Stimulated activated CD4-positive, alpha-beta T cell treated with anti-CD3 and anti-CD28 coated beads, Interleukin-1b, Interleukin-23, amount 100 ng/mL, for 24 hours (primary cell): ENCODE data around the gene RNGTT.
"Not testable (repeated sequence)": the region's sequence is repeated elsewhere in the genome, so short reads cannot be mapped to it uniquely, and the experiment has no call there.

Experiments used
- DNase-seq, 4 experiments: peaks; one replicate each; pipeline ENCODE4 v3.0.0-alpha.2; 2020; ENCODE audit warnings: low read depth in 4 of 4, low spot score in 1 of 4

RNGTT gene

GRCh38 chr6:88869263-88870020 is 94.0 kb downstream of the RNGTT start:
- DNase-seq: no peak

- DNase-seq: no peak
Measured at GRCh38 chr6:88867841-88868731, 95.3 kb downstream of the RNGTT start.

GRCh38 chr6:88866856-88867255 is 96.6 kb downstream of the RNGTT start:
- DNase-seq: no peak

- DNase-seq: no peak
Measured at GRCh38 chr6:88865275-88865674, 98.1 kb downstream of the RNGTT start.

GRCh38 chr6:88864359-88865054 is 98.9 kb downstream of the RNGTT start:
- DNase-seq: no peak

GRCh38 chr6:88860310-88860709 is 103.1 kb downstream of the RNGTT start:
- DNase-seq: no peak

- no peak for DNase-seq
Measured at GRCh38 chr6:88858455-88858854, 105.0 kb downstream of the RNGTT start.

GRCh38 chr6:88856566-88856965 is 106.9 kb downstream of the RNGTT start:
- no peak for DNase-seq

GRCh38 chr6:88855541-88856147 is 107.8 kb downstream of the RNGTT start:
- no peak for DNase-seq

- no peak for DNase-seq
Measured at GRCh38 chr6:88852775-88853174, 110.6 kb downstream of the RNGTT start.

- DNase-seq: no peak
Measured at GRCh38 chr6:88852000-88852399, 111.4 kb downstream of the RNGTT start.

GRCh38 chr6:88848870-88849269 is 114.5 kb downstream of the RNGTT start:
- no peak for DNase-seq

- no peak for DNase-seq
Measured at GRCh38 chr6:88843040-88843439, 120.4 kb downstream of the RNGTT start.

- no peak for DNase-seq
Measured at GRCh38 chr6:88842320-88842719, 121.1 kb downstream of the RNGTT start.

GRCh38 chr6:88840796-88841539 is 122.5 kb downstream of the RNGTT start:
- no peak for DNase-seq

- DNase-seq: no peak
Measured at GRCh38 chr6:88840289-88840688, 123.1 kb downstream of the RNGTT start.

GRCh38 chr6:88839280-88839679 is 124.1 kb downstream of the RNGTT start:
- DNase-seq: no peak

GRCh38 chr6:88835210-88835609 is 128.2 kb downstream of the RNGTT start:
- no peak for DNase-seq

- DNase-seq: not testable (repeated sequence)
Measured at GRCh38 chr6:88833071-88833470, 130.3 kb downstream of the RNGTT start.

GRCh38 chr6:88827599-88827998 is 135.8 kb downstream of the RNGTT start:
- not testable (repeated sequence) for DNase-seq

GRCh38 chr6:88825856-88826255 is 137.6 kb downstream of the RNGTT start:
- DNase-seq: no peak
